ENCODE data around the gene RLF. TPM values are rescaled to one million over a fixed set of nuclear protein-coding genes. Genes with fewer than 3 reads are reported as not detected.

Gene RLF
- total RNA-seq, 1 donor from 2014 or later = 29.2 TPM

Small RNAs within 50 kb of the gene (small RNA-seq; reads per million reads assigned to genes)
- gene RNU6-1237P = not detected

Other genes with a start within 250 kb of the RLF start
- gene MFSD2A, start 206.2 kb upstream of the RLF start, total RNA-seq = 1.0 TPM
- gene CAP1, start 120.7 kb upstream of the RLF start, total RNA-seq = 79.3 TPM
- 33.4 TPM for gene PPT1, start 64.1 kb upstream of the RLF start, total RNA-seq
- not detected for gene TMCO2, start 86.5 kb downstream of the RLF start, total RNA-seq
- 33.4 TPM for gene ZMPSTE24, start 96.8 kb downstream of the RLF start, total RNA-seq
- 7.8 TPM for gene COL9A2, start 155.9 kb downstream of the RLF start, total RNA-seq
- 9.9 TPM for gene SMAP2, start 212.3 kb downstream of the RLF start, total RNA-seq